Neural cell (in vitro differentiated cells): ENCODE measurements around the gene RAMP2.
"Not testable (repeated sequence)": the region's sequence is repeated elsewhere in the genome, so short reads cannot be mapped to it uniquely, and the experiment has no call there.

Experiments
- POLR2AphosphoS5 ChIP-seq: IDR thresholded peaks from 2 replicates; pipeline ENCODE4 v1.6.1; 2012
- TAF1 ChIP-seq: IDR thresholded peaks from 2 replicates; pipeline ENCODE4 v1.6.1; 2012; ENCODE audit warnings: low read depth

DNA sequence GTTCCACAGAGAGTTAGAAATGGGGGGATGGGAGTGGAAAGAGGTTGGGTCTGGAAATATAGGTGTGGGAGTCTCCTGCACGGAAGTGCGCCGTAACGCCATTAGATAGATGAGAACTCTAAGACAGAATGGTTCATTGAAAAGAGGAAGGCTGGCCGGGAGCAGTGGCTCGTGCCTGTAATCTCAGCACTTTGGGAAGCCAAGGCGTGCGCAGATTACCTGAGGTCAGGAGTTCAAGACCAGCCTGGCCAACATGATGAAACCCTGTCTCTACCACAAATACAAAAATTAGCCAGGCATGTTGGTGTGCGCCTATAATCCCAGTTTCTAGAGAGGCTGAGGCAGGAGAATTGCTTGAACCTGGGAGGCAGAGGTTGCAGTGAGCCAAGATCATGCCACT lies 7.0 kb downstream of the RAMP2 start:
- TF ChIP-seq TAF1, POLR2AphosphoS5: not testable (repeated sequence)
